HG03103 (cell line): Measurements from ENCODE around the gene CDY2A.
"Not testable (repeated sequence)": the region's sequence is repeated elsewhere in the genome, so short reads cannot be mapped to it uniquely, and the experiment has no call there.

Source experiments
- ATAC-seq: cut with Tn5 transposase; IDR thresholded peaks from one replicate; pipeline ENCODE4 v1.9.1; 2021; ENCODE audit warnings: low read depth; ENCODE audit not compliant: unreplicated experiment

CDY2A gene

GRCh38 chrY:18025487-18025886 is at the start of gene CDY2A:
TSS of gene CDY2A (plus strand) at chrY:18025787. CDS start at chrY:18026115, 328 bp downstream.
- ATAC-seq = not testable (repeated sequence)

GRCh38 chrY:17997586-17997985 is 28.0 kb upstream of the CDY2A start:
- ATAC-seq = not testable (repeated sequence)

GRCh38 chrY:17998266-17998665 is 27.3 kb upstream of the CDY2A start:
- not testable (repeated sequence) for ATAC-seq

GRCh38 chrY:18023897-18024296 is 1.7 kb upstream of the CDY2A start:
- ATAC-seq = not testable (repeated sequence)

GRCh38 chrY:18028845-18029244 is 3.3 kb downstream of the CDY2A start:
- ATAC-seq = not testable (repeated sequence)

GRCh38 chrY:18030178-18030577 is 4.6 kb downstream of the CDY2A start:
- not testable (repeated sequence) for ATAC-seq

- ATAC-seq = not testable (repeated sequence)
These were observed 8.7 kb downstream of the CDY2A start for GRCh38 chrY:18034100-18034814.

GRCh38 chrY:18034864-18035263 is 9.3 kb downstream of the CDY2A start:
- not testable (repeated sequence) for ATAC-seq

- ATAC-seq = not testable (repeated sequence)
These were observed 19.4 kb downstream of the CDY2A start for GRCh38 chrY:18044990-18045389.

GRCh38 chrY:18048149-18049040 is 22.8 kb downstream of the CDY2A start:
- not testable (repeated sequence) for ATAC-seq

GRCh38 chrY:18049061-18049460 is 23.5 kb downstream of the CDY2A start:
- not testable (repeated sequence) for ATAC-seq

GRCh38 chrY:18056473-18056872 is 30.9 kb downstream of the CDY2A start:
- not testable (repeated sequence) for ATAC-seq

- ATAC-seq = not testable (repeated sequence)
These were observed 47.9 kb downstream of the CDY2A start for GRCh38 chrY:18073464-18073863.
